ENCODE results near the gene AK2. TPM values are rescaled to one million over a fixed set of nuclear protein-coding genes. Genes with fewer than 3 reads are reported as not detected.
"Not testable (repeated sequence)": the region's sequence is repeated elsewhere in the genome, so short reads cannot be mapped to it uniquely, and the experiment has no call there.

Gene AK2
- total RNA-seq, 1 donor from 2014 or later: 120 TPM

DNA sequence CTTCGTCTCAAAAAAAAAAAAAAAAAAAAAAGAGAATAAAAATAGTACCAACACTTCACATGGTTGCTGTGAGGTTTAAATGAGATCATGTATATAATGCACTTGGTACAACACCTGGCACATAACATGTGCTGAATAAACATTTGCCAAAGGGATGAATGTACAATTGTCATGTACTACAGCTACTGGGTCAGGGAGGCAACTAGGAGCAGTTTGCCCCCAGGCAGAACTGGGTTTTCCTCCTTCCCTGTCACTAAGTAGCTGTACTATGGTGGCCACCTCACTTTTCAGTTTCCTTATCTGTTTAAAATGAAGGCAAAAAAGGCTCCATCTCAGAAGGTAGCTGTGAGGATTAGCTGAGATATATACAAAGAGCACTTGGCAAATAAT, 11.5 kb downstream of the AK2 start:
- DNase-seq (ENCODE audit: low spot score) (no peak), ATAC-seq (no peak)

DNA sequence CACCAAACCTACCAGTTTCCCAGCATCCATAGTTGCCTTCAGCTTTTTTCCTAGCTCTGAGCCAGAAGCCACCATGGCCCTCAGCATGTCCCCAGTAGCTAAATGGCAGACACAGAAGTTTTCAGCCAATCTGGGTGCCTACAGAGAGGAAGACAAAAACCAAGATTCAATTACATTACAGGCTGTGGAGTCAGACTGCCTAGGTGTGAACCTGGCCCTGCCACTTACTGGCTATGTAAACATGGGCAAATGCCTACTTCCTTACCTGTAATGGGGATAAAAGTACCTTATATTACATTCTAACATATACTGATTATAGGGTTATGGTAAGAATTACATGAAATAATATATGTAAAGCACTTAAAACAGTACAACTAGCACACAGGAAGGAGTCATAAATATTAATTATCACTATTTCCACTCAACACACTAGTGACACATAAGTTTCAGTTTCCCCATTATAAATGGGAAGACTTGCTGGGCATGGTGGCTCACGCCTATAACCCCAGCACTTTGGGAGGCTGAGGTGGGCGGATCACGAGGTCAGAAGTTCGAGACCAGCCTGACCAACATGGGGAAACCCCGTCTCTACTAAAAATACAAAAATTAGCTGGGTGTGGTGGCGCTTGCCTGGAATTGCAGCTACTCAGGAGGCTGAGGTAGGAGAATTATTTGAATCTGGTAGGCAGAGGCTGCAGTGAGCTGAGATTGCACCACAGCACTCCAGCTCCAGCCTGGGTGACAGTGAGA, 12.1 kb downstream of the AK2 start:
- DNase-seq (ENCODE audit: low spot score); ATAC-seq: not testable (repeated sequence)

DNA sequence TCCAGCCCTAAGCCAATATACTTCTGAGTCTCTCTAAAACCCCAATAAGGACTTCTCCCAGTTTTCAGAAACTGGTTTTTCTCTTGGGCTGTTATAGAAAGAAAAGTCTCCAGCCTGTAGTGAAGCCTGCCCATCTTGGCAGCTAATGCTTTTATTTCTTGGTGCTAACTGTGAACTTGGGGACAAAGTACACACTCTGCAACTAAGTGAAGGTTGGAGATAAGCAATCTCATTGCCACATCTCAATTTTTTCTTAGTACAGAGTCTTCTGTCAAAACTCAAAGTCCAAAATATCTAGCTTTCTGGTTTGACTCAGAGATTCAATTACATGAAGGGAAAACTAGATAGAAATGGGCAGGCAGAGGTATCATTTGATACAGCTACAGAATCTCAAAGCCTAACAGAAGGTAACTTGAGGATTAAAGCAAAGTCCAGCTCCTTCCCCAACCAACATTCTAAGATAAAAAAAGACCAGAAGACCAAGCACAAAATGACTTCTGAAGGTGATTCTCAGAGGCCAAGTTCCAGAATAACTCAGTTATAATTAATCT, 14.0 kb downstream of the AK2 start:
- peak; percentile 57 for ATAC-seq
- DNase-seq (ENCODE audit: low spot score): no peak

DNA sequence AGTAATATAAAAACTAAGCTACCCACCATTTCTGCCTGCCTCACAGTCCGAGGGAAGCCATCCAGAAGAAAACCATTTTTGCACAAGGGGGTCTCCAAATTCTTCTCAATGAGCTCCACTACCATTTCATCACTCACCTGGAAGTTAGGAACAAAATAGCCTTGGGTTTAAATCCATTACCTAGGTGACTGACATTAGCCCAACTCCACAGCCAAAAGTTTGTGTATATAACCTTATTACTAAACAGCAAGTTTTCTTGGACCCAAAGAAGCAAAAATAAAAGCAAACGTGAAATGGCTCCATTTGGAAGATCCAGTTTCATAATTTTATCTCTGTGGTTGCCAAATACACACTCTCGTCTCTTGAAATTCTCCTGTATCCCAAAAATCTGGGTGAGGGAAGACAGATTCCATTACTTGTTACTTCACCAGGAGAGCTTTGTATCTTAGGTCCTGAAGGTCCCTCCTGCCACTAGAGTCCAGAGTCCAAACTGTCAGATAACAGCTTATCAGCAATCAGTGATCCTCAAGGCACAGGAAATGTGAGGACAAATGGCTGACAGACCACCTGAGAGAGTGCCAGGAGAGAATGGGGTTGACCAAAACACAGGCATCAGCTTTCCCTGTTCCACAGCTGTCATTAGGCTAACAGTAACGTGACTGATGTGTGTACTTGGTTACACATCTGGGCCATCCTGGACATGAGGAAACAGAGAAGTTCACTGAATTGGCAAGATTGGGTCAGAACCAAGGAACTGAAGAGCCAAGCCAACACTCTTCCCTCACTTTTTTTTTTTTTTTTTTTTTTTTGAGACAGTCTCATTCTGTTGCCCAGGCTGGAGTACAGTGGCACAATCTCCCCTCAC, 14.9 kb downstream of the AK2 start:
- DNase-seq (ENCODE audit: low spot score): no peak
- peak; percentile 56 for ATAC-seq

DNA sequence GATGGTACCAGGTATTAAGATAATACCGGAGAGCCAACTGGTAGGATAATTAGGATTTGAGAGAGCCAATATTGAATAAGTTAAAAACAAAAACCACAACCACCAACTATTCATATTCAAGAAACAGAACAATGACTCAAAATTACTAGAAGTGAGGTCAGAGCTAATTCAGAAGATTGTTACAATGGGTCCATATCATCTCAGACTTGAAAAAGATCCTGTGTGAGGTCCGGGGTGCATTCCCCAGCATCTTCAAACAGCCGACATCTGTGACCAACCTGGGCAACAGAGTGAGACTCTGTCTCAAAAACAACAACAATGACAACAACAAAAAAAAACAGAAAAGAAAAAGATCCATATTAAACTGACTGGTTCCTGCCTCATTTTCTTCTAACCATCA, 18.6 kb downstream of the AK2 start:
- no peak for DNase-seq (ENCODE audit: low spot score)
- ATAC-seq: no peak

DNA sequence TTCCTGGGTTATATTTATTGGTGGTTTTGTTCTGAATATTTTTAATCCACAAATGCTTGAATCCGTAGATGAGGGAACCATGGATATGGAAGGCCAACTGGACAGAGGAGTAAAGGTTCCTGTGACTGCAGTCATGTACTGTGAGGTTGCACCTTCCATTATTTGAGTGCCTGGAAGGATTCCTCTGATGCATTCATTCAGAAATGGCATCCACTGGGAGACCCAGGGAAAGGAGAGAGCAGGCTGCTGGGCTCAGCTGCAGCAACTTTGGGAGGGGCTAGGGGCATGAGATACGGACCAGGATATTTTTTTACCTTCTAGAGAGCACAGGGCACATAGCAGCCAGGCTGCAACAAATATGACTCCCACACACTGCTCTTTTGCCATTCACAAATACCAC, 19.5 kb downstream of the AK2 start:
- no peak for ATAC-seq
- DNase-seq (ENCODE audit: low spot score): no peak

DNA sequence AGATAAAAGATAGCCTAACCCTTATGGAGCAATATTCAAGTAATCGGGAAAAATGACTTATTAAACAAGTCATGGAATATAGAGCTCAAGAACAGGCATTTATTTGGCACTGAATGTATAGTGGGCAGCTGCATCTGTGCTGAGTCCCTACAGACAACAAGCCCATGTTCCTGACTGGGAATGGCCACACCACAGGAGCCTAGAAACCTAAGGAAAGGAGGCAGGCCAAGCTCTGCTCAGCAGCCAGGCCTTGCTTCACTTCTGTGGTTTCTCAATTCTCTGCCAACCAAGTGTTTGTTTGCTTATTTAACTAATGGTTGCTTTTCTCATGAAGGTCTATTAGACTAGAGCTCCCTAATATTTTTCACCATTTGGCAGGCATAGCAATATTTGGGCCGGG, 21.5 kb downstream of the AK2 start:
- DNase-seq (ENCODE audit: low spot score): no peak

DNA sequence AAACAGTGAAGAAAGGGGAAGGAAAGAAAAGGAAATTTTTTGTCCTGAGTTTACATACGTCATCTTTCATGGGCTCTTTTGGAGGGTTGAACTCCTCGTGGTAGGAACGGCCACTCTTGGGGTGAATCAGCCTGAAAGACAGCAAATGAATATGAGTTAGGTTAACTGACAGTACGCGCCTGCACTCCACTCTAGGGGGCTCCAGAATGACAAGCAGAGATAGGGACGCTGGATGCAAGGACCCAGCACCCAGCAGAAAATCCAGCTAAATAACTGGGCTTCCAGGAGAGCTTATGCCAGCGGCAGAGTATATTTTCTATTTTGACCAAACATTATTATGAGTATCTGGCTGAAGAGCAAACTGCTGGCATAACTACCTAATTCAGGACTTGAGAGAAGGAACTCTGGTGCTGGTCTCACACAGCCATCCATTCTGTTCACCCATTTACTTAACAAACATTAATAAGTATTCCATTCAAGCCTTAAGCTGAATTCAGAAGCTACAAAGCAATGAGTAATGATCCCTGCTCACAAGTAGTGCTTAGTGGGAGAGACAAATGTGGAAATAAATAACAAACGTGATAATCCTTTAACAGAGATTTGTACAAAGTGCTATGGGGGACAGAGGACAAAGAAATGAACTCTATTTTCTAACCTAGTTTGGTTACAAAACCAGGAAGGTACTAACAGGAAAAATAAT, 22.1 kb downstream of the AK2 start:
- ATAC-seq (no peak), DNase-seq (ENCODE audit: low spot score) (no peak)

More for the DNA sequence above, 21.5 kb downstream of the AK2 start:
- ATAC-seq: peak; percentile 66

DNA sequence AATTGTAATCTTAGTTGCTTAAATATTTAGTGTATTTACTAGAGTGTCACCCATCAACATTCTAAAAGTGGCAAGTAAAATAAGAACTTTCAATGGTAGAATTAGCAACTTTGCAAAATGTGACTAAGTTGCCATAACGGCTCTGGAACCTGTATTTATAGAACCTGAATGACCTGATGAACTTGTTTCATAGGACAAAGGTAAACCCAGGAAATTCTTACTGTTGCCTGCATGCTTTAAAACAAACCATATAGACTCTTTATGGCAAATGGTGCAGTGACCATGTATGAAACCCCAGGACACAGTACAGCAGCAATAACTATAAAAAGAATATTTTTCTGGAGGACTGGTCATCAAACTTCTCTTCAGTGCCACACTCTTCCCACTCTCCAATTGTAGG, 22.9 kb downstream of the AK2 start:
- no peak for ATAC-seq
- no peak for DNase-seq (ENCODE audit: low spot score)

DNA sequence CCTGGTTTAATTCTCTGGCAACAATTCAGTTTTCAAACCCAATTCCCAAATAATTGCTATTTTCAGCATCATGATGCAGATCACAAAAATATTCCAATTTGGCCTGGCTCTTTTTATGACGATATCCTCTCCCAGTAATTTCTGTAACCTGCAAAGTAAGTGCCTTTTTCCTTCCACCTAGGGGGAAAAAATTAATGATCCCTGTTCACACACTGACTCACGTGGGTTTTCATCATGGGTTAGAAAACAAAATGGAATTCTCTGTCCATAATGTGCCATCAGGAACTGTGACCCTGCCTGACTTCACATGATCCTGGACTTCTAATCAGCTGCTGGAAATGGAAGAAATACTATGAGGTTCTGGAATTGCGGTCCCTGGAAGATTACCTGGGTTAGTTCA, 24.5 kb downstream of the AK2 start:
- no peak for DNase-seq (ENCODE audit: low spot score)
- no peak for ATAC-seq

DNA sequence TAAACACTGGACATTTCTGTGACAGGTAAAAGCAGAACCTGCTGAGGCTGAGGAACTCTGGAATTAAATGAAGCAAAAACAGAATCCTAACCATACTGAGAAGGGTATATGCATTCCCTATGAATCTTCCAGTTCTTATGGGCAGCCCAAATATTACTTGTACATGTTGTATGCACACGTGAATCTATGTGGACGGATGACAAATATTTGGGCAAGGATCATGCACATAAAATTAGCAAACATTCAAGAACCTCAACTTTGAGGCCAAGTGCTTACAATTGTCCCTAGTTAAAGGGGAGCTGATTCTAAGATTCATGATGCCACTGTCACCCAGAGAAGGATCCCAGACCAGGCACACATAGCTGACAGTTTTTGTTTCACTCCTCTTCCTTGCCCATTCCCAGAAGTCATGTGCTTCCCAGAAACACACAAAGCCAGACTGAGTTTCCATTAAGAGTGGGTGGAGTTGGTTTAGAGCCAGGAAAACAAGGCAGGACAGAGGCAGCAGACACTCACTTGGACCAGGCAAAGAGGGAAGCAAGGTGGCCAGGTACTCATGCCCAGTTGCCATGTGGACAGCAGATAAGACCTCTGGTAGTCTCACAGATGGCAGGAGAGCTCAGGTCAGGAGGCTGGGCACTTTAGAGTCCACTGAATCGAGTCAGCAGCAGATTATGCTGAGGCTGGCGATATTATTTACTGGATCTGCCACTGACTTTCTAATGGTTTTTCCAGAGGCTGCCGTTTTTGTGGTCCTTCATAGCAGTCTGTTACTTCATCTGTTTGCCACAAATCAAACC, 25.6 kb downstream of the AK2 start:
- DNase-seq (ENCODE audit: low spot score): peak; percentile 91
- peak; percentile 86 for ATAC-seq

DNA sequence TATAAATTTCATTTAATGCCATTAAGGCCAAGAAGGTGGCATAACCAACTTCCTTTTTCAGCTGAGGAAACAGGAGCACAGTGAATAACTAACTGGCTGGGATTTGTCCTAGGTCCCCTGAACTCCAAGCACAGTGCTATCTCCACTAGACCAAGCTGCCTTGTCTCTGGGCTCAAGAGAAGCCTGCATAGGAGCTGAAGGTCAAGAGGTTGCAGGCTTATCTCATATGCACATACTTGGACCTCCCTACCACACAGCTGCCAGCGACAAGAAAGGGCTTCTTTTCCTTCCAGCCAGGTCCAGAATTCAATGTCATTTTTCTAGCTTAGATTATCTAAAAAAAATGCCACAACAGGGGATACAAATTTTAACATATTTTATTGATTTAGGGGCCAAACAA, 27.1 kb downstream of the AK2 start:
- no peak for ATAC-seq
- no peak for DNase-seq (ENCODE audit: low spot score)

DNA sequence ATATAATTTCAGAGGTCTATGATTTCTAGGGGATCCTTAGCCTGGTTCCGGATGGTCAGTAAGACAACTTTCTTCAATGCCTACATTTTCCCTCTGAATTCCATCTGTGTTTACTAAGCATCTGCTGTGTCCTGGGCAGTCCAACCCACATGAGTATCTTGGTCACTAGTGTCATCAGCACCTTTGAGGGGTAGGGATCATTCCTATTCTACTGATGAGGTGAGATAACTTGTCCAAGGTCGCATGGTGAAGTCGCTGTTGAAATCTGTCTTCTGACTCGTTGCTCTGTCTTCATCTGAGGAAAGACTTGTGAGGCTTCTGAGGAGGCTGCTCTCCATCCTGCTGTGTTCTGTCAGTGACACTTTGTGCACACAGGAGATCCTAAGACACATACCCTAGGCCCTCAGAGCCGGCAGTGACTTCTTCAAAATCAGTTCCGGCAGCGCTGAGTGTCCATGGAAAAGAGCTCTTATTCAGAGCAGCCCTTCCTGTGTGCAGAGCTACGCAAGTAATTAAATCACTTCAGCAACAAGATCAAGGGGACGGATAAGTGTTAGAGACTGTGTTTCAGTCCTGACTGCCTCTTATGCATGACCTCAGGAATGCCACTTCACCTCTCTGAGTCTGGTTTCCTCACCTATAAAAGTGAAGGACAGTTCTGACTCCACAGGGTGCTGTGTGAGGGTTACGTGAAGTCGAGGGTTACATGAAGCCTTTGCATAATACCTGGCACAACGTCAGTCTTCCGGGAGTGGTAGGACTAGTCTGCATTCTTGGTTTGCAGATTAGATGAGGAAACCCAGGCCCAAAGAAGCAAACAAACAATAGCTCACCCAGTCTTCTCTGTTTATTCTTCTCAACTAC, 28.4 kb downstream of the AK2 start:
- DNase-seq (ENCODE audit: low spot score) (peak; percentile 63), ATAC-seq (peak; percentile 47)

DNA sequence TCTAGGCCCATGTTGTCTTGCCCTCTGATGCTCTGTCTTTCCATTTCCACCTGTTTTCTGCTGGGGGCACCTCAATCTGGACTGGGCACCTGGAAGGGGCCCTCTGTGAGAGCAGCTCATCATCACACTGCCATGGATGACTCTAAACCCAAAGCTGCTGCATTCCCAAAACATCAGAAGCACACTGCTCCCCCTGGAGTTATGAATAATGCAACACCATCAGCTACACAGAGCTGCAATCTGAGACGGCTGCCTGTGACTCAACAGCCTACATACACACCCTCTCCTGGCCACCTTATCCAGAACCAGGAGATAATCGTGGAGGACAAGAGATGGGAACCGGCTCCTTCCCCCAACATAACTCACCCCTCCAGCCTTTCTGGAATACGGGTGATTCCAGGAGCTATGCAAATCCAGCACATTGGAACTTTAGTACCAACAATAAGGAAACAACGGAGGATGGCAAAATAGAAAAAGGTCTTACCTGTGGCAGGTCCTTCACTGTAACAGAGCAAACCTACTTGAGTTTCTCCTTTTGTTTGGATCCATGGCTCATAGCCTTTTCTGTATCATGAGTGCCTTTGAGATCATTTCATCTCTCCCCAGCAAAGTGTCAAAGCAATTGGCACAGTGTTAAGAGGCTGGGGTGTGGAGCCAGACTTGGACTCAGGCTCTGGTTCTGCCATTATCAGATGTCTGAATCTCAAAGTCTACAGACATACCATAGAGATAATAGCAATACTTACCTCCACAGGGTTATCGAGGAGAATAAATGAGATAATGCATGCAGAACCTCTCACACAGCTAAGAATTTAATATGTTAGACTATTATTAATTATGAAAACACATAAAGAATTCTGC, 29.3 kb downstream of the AK2 start:
- ATAC-seq (peak; percentile 12), DNase-seq (ENCODE audit: low spot score) (no peak)

DNA sequence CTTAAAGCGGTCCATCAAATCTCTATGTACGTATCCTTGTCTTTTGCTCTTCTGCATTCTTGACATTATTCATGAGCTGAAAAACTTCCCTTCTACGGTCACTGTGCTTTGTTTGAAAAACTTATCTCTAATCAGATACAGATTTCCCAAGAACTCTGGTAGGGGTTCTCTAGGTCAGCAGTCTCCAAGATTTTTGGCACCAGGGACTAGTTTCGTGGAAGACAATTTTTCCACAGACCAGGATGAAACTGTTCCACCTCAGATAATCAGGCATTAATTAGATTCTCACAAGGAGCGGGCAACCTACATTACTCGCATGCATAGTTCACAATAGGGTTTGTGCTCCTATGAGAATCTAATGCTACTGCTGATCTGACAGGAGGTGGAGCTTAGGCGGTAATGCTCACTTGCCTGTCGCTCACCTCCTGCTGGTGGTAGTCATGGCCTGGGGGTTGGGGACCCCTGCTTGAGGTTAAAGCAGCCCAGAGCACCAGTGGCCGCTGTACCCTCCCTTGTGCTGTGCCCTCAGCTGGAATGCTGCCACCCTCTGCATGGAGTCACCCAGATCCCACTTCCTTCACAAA, 30.8 kb downstream of the AK2 start:
- ATAC-seq: peak; percentile 40
- no peak for DNase-seq (ENCODE audit: low spot score)

DNA sequence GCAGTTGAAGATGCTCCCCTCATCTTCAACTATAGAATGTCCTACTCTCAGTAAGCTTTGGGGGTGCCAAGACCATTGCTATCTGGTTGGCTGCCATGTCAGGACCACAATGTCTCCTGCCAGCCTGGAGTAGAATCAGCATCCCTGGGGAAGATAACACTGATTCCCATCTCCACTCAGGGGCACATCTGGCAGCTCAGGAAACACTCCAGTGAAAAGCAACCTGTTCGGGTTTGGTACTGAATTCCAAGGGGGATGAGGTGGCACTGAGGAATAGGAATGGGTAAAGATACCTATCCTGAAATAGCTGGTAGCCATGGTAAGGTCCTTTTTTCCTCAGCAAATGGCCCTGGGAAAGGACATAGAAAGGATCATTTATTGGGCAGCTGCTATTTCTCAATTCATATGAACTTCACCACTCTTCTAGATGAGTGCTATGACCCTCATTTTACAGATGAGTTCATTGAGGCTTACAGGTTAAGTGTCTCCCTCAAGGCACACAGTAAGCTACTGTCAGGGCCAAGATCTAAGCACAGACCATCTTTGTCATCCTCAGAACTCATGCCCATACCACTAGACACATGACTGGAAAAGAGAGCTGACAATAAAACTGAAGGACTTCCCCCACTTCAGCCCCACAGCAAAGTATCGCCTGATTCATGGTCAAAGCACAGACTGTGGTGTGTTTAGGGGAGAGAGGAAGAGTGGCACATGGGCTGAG, 31.4 kb downstream of the AK2 start:
- no peak for ATAC-seq
- no peak for DNase-seq (ENCODE audit: low spot score)

DNA sequence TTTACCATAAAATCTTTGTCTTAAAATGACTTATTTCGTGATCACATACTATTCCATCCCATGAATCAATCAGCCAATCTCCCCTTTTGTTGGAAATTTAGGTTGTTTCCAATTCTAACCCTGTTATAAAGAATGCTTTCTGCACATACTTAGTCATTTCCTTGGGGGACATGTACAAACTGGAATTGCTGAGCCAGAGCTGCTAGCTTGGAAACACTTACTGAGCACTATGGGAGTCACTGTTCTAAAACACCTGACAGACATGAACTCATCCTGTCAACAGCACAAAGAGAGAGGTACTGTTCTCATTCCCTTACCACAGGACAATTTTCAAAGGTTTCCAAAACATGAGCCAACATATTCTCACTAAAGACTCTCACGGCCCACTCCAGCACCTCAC, 32.1 kb downstream of the AK2 start:
- no peak for DNase-seq (ENCODE audit: low spot score)
- no peak for ATAC-seq

DNA sequence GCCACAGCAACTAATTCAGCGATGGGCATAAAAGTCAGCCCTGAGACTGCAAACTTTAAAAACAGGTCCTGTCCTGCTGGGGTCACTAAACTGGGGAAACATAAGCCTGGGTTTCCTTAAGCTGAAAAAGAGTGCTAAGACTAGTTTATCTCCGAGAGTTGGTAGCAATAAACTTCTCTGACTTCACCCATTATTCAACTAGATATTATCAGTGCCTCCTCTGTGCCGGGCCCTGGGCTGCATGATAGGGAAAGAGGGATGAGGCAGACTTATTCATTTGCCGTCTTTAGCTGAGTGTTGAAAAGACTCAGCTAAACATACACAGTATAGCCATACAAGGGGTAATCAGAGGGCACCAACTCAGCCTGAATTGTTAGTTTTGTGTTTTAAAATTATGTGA, 33.0 kb downstream of the AK2 start:
- ATAC-seq (no peak), DNase-seq (ENCODE audit: low spot score) (no peak)
